NOMO-1 treated with dmso at 0.1 percent for 144 hours (cell line): Measurements from ENCODE around the gene SLC10A7.
"Not testable (repeated sequence)": the region's sequence is repeated elsewhere in the genome, so short reads cannot be mapped to it uniquely, and the experiment has no call there.

ENCODE experiments used
- DNase-seq: peaks from one replicate; lab custom pipeline; 2025; ENCODE audit not compliant: unreplicated experiment; lab: John Stamatoyannopoulos, UW

SLC10A7 gene

DNA sequence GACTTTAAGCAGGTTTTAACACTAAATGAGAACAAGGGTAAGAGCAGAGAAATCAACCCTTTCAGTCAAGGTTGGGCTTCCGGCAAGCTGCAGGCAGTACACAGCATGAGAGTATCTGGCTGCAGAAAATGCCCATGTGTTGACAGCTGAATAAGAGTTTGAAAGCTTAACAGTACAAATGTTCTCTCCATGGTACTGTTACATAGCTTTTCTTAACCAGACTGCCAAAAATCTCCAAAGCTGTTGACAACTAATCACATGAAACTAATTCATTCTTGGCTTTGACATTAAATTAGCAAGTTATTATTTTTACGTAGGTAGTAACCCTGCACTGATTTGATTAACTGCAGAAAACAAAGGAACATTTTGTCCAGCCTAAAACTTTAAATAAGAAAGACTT lies 153.5 kb downstream of the SLC10A7 start:
- DNase-seq, result no peak

- DNase-seq, result no peak
Measured at GRCh38 chr4:146367347-146367746, 154.4 kb downstream of the SLC10A7 start.

DNA sequence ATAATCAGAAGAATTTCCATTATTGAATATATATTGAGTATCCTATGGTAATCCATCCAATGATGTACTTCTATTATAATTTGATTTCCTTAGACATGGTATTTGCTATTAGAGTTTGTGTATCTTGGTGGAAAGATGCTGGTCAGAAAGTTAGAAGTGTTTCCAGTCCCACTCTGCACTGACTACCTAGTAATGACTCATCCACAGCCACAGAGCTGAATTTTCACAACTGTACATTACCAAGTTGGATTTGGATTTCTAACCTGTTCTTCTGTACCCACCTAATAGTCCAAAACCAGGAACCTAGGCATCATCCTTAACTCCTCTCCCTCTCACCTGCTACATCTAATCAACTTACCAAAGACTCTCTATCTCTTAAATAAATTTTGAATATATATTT lies 162.0 kb downstream of the SLC10A7 start:
- no peak for DNase-seq

GRCh38 chr4:146350114-146350513 lies 171.6 kb downstream of the SLC10A7 start:
- DNase-seq, result not testable (repeated sequence)

GRCh38 chr4:146349306-146349705 lies 172.4 kb downstream of the SLC10A7 start:
- DNase-seq, result no peak

DNA sequence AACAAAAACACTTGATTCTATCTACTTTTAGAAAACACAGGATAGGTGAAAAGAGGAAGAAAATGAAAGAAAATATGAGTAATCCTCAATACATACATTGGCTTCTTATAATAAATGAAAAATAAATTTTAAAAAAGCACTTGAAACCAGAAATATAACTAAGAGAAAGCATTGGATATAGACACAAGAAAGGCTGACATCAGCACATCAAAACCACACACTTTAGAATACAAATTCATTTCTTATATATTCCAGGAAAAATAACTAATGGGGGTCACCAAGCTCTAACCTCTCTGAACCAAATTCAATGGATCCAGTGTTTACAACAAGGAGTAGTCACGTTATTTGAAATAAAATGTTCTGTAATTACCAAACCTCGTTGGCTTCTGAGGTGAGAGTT lies 173.9 kb downstream of the SLC10A7 start:
- DNase-seq, result no peak

GRCh38 chr4:146346276-146346675 lies 175.5 kb downstream of the SLC10A7 start:
- DNase-seq, result no peak

DNA sequence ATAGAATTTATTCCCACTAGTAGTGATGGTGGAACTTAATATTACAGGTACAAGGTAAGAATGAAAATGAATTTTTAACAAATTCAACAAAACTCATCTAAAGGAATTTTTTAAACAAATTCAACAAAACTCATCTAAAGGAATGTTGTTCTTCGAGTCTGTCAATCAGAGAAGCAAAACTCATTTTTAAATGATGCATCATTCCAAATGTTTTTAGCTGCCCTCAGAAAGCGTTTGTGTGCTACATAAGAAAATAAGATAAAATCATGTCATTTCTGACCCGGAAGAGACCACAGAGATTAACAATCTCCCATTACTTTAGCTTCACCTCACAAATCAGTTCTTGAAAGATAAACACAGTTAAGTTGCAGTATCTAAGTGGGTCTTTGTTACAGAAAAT lies 178.0 kb downstream of the SLC10A7 start:
- no peak for DNase-seq

DNA sequence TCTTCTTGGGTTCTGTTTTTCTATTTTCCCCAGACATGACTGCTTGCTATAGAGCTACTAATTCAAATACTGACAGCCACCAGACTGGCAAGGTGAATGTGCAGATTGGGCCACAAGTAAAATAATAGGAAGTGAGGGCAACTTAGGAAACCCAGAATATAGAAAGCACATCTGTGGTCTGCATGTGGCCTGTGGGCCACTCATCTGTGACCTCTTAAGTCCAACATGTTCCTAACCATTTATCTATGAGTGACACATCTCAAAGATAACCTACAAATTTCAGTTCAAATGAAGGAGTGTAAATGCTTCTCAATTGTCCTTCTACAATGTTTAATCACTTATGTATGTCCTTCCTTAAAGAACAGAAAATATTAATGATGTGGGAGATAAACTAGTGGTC lies 178.5 kb downstream of the SLC10A7 start:
- peak; percentile 3 for DNase-seq

- no peak for DNase-seq
Measured at GRCh38 chr4:146342600-146343192, 179.0 kb downstream of the SLC10A7 start.

DNA sequence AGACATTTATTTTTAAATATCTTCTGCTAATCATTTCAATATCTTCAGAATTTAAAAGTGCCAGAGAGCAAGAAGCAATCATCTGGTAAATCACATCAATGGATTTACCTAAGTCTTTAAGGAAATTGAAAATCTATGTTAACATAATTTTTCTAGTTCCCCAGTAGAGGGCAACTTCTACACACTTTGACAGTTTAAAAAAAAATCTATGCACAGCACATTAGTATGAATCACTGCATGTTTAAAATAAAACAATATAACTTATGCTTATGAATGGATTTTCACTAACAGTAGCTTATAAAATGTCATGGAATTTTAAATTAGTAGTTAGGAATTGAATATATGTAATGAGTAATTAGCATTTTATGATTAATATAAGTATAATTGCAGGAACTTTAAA lies 180.9 kb downstream of the SLC10A7 start:
- no peak for DNase-seq

GRCh38 chr4:146338512-146338911 lies 183.2 kb downstream of the SLC10A7 start:
- DNase-seq, result no peak

GRCh38 chr4:146336410-146336807 lies 185.3 kb downstream of the SLC10A7 start:
- DNase-seq, result no peak

- DNase-seq, result no peak
Measured at GRCh38 chr4:146335763-146336409, 185.9 kb downstream of the SLC10A7 start.

- DNase-seq, result no peak
Measured at GRCh38 chr4:146334862-146335449, 186.8 kb downstream of the SLC10A7 start.

DNA sequence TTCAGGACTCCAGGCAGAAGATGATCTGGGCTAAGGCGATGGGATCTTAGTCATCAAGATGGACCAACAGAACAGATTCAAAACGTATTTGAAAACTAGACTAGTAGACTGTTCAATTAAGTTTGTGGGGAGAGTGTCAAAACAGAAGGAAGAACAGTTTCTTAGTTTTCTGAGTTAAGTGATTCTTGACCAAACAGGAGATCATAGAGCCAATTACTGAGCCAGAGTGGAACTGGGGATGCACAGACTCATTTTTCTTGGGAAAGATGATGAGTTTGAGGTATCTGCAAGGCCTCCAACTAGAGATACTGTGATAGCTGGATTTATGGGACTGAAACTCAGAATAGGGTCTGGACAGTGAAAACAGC lies 187.9 kb downstream of the SLC10A7 start:
- no peak for DNase-seq

DNA sequence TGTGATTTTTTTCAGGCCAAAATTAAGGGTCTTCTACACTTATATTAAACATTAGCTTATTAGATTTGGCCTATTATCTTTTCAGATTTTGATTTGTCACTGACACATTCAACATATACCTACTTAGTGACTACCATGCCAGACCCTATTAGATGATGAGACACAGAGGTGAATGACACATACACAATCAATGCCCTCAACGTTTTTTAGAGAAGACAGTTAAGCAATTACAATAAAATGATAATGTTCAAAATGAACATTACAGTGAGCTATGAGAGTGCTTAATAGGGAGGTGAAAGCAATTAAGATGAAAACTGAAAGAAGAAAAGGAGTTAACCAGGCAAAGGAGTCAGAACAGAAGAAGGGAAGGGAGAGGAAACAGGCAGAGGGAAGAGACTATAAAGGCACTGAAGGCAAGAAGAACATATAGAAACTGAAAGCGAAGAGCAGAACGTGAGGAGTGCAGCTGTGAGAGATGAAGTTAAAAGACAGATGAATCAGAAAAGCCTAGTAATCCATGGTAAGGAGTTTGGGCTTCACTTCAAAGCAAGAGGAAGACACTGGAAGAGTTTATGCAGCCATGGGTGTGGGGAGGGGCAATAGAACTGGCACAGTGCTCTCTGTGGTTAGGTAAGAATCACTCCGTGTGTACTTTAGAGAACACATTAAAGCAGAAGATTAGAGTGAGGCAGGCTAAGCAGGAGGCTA lies 188.4 kb downstream of the SLC10A7 start:
- peak; percentile 52 for DNase-seq

DNA sequence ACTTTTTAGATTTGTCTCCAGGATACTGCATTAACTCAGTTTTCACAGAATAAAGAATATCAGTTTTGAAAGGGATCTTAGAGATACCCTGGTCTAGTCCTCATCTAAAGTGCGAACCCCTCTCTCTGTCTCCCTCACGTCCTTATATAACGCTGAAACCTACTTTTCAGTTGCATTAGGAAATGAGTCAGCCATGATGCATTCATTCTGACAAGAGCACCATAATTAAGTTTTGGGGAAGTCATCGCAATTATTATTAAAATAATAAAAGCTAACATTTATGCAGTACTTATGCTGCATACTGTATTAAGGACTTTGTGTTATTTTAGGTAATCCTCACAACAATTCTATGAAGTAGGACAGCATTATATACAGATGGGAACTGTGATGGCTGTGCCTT lies 191.3 kb downstream of the SLC10A7 start:
- peak; percentile 25 for DNase-seq

- DNase-seq, result no peak
Measured at GRCh38 chr4:146329050-146329716, 192.6 kb downstream of the SLC10A7 start.

DNA sequence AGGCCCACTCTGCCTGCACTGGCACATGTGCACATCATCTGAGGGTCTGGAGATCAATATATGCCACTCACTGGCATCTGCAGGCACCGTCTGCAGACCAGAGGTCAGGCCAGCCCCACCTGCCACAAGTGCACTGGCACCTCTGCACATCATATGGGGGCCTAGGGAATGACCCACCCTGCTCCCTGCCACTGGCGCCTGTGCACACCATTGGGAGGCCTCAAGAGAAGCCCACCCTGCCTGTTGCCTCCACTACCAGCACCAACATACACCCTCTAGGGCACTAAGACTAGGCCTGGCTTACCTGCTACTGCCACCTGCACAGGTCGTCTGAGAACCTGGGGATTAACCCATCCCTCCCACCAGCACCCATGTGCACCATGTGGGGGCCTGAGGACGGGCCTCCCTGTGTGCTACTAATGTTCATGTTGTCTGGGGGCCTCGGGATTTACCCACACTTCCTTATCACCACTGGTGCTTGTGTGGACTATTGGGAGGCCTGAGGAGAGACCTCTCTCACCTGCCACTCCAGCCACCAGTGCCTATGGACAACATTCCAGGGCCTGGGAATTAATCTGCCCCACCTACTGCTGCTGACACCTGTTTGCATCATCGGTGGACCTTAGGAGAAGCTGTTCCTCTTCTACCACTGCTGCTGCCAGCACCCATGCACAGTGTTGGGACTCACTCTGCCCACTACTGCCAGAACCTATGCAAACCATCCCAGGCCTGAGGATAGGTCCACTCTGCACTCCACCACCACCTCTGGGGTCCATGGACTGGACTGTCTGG lies 193.7 kb downstream of the SLC10A7 start:
- no peak for DNase-seq

DNA sequence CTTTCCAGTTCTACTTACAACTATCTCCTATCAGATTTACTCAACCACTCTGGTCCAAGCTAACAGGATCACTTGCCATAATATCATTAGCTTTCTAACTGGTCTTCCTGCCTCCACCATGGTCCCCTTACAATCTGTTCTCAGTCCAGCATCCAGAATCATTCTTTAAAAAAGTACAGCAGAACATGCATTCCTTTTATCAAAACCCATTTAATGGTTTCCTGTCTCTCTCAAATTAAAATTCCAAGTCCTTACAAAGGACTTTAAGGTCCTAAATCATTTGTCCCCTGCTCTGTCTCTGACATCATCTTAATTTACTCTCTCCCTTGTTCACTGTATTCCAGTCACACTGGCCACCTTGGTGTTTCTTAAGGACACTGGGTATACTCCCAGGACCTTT lies 202.8 kb downstream of the SLC10A7 start:
- DNase-seq, result no peak
